PFSK-1 (cell line): ENCODE measurements around the gene HDHD3.

ENCODE experiments used
- FOXP2 ChIP-seq: optimal IDR thresholded peaks from 2 replicates; pipeline ENCODE3; 2011; ENCODE audit warnings: borderline replicate concordance, control low read depth, inconsistent platforms; ENCODE audit not compliant: insufficient read depth; ENCODE audit errors: extremely low read length, extremely low read depth
- POLR2AphosphoS5 ChIP-seq: IDR thresholded peaks from 2 replicates; pipeline ENCODE4 v1.6.1; 2012; ENCODE audit warnings: low read depth, mild to moderate bottlenecking, control low read depth, low read length, moderate library complexity
- REST ChIP-seq, 2 experiments: IDR thresholded peaks; 2 replicates each; pipeline versions ENCODE4 v1.6.1 to v1.8.0; 2011 to 2012; ENCODE audit warnings: low read depth in 2 of 2, low read length in 2 of 2, control low read depth in 1 of 2, inconsistent platforms in 1 of 2, mild to moderate bottlenecking in 1 of 2, moderate library complexity in 1 of 2; ENCODE audit not compliant: insufficient read depth in 1 of 2
- SIN3A ChIP-seq: IDR thresholded peaks from 2 replicates; pipeline ENCODE4 v1.6.1; 2012; ENCODE audit warnings: mild to moderate bottlenecking, low read length, moderate library complexity, borderline replicate concordance; ENCODE audit not compliant: insufficient read depth
- TAF1 ChIP-seq: IDR thresholded peaks from 2 replicates; pipeline ENCODE4 v1.6.1; 2012; ENCODE audit warnings: low read length, control low read depth, borderline replicate concordance; ENCODE audit not compliant: insufficient read depth

HDHD3 gene

GRCh38 chr9:113370806-113371325 lies 5.9 kb downstream of the HDHD3 start:
- TF ChIP-seq REST (IDR thresholded peaks at IDR 0.05; ENCODE audit: insufficient read depth in 1 of 2, low read depth in 2 of 2, low read length in 2 of 2) (no peak), FOXP2 (no peak), SIN3A (no peak), POLR2AphosphoS5 (no peak), TAF1 (no peak)

- TF ChIP-seq SIN3A (no peak), POLR2AphosphoS5 (no peak), REST (IDR thresholded peaks at IDR 0.05; ENCODE audit: insufficient read depth in 1 of 2, low read depth in 2 of 2, low read length in 2 of 2) (no peak), FOXP2 (no peak), TAF1 (no peak)
Observed at GRCh38 chr9:113369855-113370140, 7.0 kb downstream of the HDHD3 start.

- TF ChIP-seq FOXP2 (no peak), REST (IDR thresholded peaks at IDR 0.05; ENCODE audit: insufficient read depth in 1 of 2, low read depth in 2 of 2, low read length in 2 of 2) (no peak), SIN3A (no peak)
Observed at GRCh38 chr9:113368982-113369854, 7.6 kb downstream of the HDHD3 start.

- TF ChIP-seq TAF1 (no peak), SIN3A (no peak), REST (IDR thresholded peaks at IDR 0.05; ENCODE audit: insufficient read depth in 1 of 2, low read depth in 2 of 2, low read length in 2 of 2) (no peak), FOXP2 (no peak), POLR2AphosphoS5 (no peak)
Observed at GRCh38 chr9:113368348-113368981, 8.3 kb downstream of the HDHD3 start.

GRCh38 chr9:113364951-113365350 lies 11.8 kb downstream of the HDHD3 start:
- TF ChIP-seq POLR2AphosphoS5 (no peak), REST (IDR thresholded peaks at IDR 0.05; ENCODE audit: insufficient read depth in 1 of 2, low read depth in 2 of 2, low read length in 2 of 2) (no peak), TAF1 (no peak), SIN3A (no peak), FOXP2 (no peak)
